ENCODE results near the gene DNASE1L2.

Gene DNASE1L2

DNA sequence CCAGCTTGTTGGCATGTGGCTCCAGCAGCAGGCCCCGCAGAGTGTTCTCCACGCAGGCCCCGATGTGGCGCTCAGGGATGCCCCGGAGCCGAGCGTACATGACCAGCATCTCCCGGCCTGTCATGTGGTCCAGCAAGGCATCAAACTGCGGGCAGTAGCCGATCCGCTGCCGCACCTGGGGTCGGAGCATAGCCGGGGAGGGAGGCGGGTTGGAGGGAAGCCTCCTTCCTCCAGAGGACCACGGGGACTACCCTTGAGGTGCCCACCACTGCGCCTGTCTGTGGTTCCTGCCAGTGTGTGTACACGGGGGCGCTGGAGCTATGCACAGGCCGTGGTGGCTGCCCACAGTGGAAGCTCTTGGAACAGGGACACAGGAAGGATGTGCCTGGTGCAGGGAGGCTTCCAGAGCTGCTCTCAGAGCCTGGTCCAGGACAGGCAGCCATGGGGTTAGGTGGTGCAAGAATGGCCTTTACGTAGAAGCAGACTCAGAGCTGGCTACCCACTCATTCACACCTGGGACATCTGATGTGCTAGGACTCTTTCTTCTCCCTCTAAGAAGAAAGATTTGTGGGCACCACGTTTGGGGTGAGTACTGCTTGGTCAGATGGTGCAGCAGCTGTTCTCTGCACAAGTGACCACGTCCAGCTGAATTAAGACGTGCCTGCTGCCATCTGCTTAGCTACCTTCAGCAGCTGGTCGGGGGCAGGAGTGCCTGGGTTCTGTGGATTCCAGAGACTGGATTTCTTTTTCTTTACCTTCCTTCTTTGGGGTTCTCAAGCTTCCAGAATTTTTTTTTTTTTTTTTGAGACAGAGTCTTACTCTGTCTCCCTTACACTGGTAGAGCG lies 42.9 kb downstream of the DNASE1L2 start:
- H3K27ac ChIP-seq (ENCODE audit: extremely low read depth, low read depth, low read length) = no peak overlapping the region
- TF ChIP-seq ZNF274 (IDR thresholded peaks at IDR 0.05; ENCODE audit: low read length) = no peak
- TF ChIP-seq ZNF274 (tag by site-specific recombination; IDR thresholded peaks at IDR 0.05; ENCODE audit: borderline replicate concordance) = no peak
- no peak for TF ChIP-seq ZNF19 (tag by site-specific recombination; IDR thresholded peaks at IDR 0.05; ENCODE audit: low read depth)
- TF ChIP-seq OSR2 (tag by site-specific recombination; IDR thresholded peaks at IDR 0.05) = no peak
- TF ChIP-seq ZEB2 (tag by site-specific recombination; IDR thresholded peaks at IDR 0.05) = no peak
- no peak for TF ChIP-seq REPIN1 (tag by site-specific recombination; IDR thresholded peaks at IDR 0.05; ENCODE audit: low read depth)
- no peak for TF ChIP-seq ZNF624 (tag by site-specific recombination; IDR thresholded peaks at IDR 0.05)
- TF ChIP-seq ZNF664 (tag by site-specific recombination; IDR thresholded peaks at IDR 0.05) = no peak
- no peaks in the 10 kb centered on the region for H3K9me3 ChIP-seq (ENCODE audit: control insufficient read depth, insufficient read depth, low read depth, low read length)
- H3K36me3 ChIP-seq (ENCODE audit: control insufficient read depth in 2 of 2, insufficient read depth in 1 of 2, low read length in 2 of 2) = peaks cover 0 to 21% of the 10 kb centered on the region in 2 experiments; a peak in 1 of 3 replicates
- H3K4me3 ChIP-seq (ENCODE audit: low read depth, low read length) = no peak overlapping the region
- ChIA-PET POLR2A (interaction anchor here (0.7 to 1.3 kb wide), 3 partner anchors 11 to 85 kb away, joined by 3 to 6 read pairs (median 4); partner anchors contain the start of gene RNPS1), CTCF (interaction anchor here (0.6 to 1.4 kb wide), 3 partner anchors 222 to 275 kb away, joined by 3 to 6 read pairs (median 5); no protein-coding TSS in a partner anchor)
- no peaks in the 10 kb centered on the region for H3K4me1 ChIP-seq (ENCODE audit: control insufficient read depth, insufficient read depth, low read length)

DNA sequence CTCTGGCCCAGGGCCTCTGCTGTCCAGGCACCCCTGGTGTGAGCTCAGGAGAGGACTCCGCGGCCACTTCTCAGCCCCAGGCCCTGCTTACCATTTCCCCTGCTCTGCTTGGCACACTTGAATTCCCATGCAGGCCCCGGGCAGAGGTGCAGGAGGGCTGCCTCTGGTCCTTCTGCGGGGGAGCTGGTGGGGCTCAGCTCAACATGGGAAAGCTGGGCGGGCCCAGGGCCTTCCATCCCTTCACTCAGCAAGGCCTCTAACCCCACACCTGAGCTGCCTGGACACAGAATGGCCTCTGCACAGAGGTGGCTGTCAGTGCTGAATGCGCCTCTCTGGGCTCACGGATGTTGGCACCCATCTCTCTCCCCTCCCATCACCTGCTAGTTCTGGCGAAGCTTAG lies 44.2 kb downstream of the DNASE1L2 start:
- POLR2A ChIA-PET = interaction anchor here (1.3 kb wide), 1 partner anchor 10 kb away, joined by 3 read pairs; no protein-coding TSS in a partner anchor
- Histone ChIP-seq H3K36me3 (ENCODE audit: control insufficient read depth in 2 of 2, insufficient read depth in 1 of 2, low read length in 2 of 2) (peaks cover 0 to 29% of the 10 kb centered on the region in 2 experiments; a peak in 1 of 3 replicates), H3K27ac (ENCODE audit: extremely low read depth, low read depth, low read length) (no peak overlapping the region), H3K4me1 (ENCODE audit: control insufficient read depth, insufficient read depth, low read length) (no peaks in the 10 kb centered on the region), H3K4me3 (ENCODE audit: low read depth, low read length) (no peak overlapping the region), H3K9me3 (ENCODE audit: control insufficient read depth, insufficient read depth, low read depth, low read length) (no peaks in the 10 kb centered on the region)
- CTCF ChIA-PET = interaction anchor here (0.6 kb wide), 1 partner anchor 179 kb away, joined by 3 read pairs; the partner anchor contains the start of gene TEDC2
- TF ChIP-seq, protein P1, sequence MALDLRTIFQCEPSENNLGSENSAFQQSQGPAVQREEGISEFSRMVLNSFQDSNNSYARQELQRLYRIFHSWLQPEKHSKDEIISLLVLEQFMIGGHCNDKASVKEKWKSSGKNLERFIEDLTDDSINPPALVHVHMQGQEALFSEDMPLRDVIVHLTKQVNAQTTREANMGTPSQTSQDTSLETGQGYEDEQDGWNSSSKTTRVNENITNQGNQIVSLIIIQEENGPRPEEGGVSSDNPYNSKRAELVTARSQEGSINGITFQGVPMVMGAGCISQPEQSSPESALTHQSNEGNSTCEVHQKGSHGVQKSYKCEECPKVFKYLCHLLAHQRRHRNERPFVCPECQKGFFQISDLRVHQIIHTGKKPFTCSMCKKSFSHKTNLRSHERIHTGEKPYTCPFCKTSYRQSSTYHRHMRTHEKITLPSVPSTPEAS (tag by site-specific recombination; IDR thresholded peaks at IDR 0.05) = no peak
- TF ChIP-seq BCL11A (tag by site-specific recombination; IDR thresholded peaks at IDR 0.05; ENCODE audit: low read depth) (no peak), KLF8 (tag by site-specific recombination; IDR thresholded peaks at IDR 0.05) (no peak), ZNF521 (tag by site-specific recombination; IDR thresholded peaks at IDR 0.05) (no peak), KLF16 (tag by site-specific recombination; IDR thresholded peaks at IDR 0.05) (no peak), ZEB2 (tag by site-specific recombination; IDR thresholded peaks at IDR 0.05) (no peak), SP3 (tag by site-specific recombination; IDR thresholded peaks at IDR 0.05) (no peak), ZNF529 (tag by site-specific recombination; IDR thresholded peaks at IDR 0.05; ENCODE audit: insufficient replicate concordance) (no peak)
- TF ChIP-seq, protein P2, sequence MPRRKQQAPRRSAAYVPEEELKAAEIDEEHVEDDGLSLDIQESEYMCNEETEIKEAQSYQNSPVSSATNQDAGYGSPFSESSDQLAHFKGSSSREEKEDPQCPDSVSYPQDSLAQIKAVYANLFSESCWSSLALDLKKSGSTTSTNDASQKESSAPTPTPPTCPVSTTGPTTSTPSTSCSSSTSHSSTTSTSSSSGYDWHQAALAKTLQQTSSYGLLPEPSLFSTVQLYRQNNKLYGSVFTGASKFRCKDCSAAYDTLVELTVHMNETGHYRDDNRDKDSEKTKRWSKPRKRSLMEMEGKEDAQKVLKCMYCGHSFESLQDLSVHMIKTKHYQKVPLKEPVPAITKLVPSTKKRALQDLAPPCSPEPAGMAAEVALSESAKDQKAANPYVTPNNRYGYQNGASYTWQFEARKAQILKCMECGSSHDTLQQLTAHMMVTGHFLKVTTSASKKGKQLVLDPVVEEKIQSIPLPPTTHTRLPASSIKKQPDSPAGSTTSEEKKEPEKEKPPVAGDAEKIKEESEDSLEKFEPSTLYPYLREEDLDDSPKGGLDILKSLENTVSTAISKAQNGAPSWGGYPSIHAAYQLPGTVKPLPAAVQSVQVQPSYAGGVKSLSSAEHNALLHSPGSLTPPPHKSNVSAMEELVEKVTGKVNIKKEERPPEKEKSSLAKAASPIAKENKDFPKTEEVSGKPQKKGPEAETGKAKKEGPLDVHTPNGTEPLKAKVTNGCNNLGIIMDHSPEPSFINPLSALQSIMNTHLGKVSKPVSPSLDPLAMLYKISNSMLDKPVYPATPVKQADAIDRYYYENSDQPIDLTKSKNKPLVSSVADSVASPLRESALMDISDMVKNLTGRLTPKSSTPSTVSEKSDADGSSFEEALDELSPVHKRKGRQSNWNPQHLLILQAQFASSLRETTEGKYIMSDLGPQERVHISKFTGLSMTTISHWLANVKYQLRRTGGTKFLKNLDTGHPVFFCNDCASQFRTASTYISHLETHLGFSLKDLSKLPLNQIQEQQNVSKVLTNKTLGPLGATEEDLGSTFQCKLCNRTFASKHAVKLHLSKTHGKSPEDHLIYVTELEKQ (tag by site-specific recombination; IDR thresholded peaks at IDR 0.05; ENCODE audit: borderline replicate concordance) = no peak
- TF ChIP-seq, protein P3, sequence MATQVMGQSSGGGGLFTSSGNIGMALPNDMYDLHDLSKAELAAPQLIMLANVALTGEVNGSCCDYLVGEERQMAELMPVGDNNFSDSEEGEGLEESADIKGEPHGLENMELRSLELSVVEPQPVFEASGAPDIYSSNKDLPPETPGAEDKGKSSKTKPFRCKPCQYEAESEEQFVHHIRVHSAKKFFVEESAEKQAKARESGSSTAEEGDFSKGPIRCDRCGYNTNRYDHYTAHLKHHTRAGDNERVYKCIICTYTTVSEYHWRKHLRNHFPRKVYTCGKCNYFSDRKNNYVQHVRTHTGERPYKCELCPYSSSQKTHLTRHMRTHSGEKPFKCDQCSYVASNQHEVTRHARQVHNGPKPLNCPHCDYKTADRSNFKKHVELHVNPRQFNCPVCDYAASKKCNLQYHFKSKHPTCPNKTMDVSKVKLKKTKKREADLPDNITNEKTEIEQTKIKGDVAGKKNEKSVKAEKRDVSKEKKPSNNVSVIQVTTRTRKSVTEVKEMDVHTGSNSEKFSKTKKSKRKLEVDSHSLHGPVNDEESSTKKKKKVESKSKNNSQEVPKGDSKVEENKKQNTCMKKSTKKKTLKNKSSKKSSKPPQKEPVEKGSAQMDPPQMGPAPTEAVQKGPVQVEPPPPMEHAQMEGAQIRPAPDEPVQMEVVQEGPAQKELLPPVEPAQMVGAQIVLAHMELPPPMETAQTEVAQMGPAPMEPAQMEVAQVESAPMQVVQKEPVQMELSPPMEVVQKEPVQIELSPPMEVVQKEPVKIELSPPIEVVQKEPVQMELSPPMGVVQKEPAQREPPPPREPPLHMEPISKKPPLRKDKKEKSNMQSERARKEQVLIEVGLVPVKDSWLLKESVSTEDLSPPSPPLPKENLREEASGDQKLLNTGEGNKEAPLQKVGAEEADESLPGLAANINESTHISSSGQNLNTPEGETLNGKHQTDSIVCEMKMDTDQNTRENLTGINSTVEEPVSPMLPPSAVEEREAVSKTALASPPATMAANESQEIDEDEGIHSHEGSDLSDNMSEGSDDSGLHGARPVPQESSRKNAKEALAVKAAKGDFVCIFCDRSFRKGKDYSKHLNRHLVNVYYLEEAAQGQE (tag by site-specific recombination; IDR thresholded peaks at IDR 0.05) = no peak

Measured in HEK293 (cell line).